ENCODE data around the gene KRT71.

Gene KRT71

GRCh38 chr12:52494100-52494499 is 58.8 kb downstream of the KRT71 start:
- H3K4me3 ChIP-seq (IDR thresholded peaks at IDR 0.05; ENCODE audit: insufficient read depth, low read depth, low read length), result no peak overlapping the region
- peaks cover 15% of the 10 kb centered on the region; the same call in 1 of the 2 replicates for H3K27me3 ChIP-seq (ENCODE audit: insufficient read depth, low read depth)
- no peak overlapping the region for H3K9ac ChIP-seq
- no peak overlapping the region for H3K27ac ChIP-seq
- H3K4me1 ChIP-seq (ENCODE audit: low read depth, poor library complexity, severe bottlenecking), result no peaks in the 10 kb centered on the region
- TF ChIP-seq CTCF (conservative IDR thresholded peaks at IDR 0.05; ENCODE audit: low read depth, low read length), result no peak
- no peaks in the 10 kb centered on the region for H3K36me3 ChIP-seq (ENCODE audit: insufficient read depth)
- H3K79me2 ChIP-seq (ENCODE audit: insufficient read depth, low read depth), result no peaks in the 10 kb centered on the region
- H3K4me2 ChIP-seq, result no peak overlapping the region
- H2AFZ ChIP-seq (ENCODE audit: low read depth), result no peak overlapping the region
- H4K20me1 ChIP-seq (ENCODE audit: insufficient read depth), result no peaks in the 10 kb centered on the region
